ENCODE results near the gene LIPE.

DNA sequence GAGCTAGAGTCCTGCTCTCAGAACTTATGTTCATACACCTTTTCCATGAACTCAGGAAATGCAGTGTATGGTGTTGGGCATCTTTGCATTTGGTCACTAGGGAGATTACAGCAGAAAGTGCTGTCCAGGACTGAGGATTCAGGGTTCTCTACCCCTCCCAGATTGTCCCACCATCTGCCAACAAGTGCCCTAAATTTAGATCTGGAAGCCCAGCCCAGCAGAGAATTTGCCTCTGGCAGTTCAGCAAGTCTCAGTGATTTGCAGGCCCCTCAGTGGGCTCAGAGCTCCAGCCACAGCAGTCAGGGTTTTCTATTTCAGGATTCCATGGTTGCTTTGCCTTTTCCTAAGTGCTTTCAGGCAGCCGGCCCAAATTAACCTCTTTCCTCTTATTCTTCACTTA is 60.5 kb downstream of the LIPE start:
- no peak for TF ChIP-seq EP300 (IDR thresholded peaks at IDR 0.05)
- TF ChIP-seq, protein P1, sequence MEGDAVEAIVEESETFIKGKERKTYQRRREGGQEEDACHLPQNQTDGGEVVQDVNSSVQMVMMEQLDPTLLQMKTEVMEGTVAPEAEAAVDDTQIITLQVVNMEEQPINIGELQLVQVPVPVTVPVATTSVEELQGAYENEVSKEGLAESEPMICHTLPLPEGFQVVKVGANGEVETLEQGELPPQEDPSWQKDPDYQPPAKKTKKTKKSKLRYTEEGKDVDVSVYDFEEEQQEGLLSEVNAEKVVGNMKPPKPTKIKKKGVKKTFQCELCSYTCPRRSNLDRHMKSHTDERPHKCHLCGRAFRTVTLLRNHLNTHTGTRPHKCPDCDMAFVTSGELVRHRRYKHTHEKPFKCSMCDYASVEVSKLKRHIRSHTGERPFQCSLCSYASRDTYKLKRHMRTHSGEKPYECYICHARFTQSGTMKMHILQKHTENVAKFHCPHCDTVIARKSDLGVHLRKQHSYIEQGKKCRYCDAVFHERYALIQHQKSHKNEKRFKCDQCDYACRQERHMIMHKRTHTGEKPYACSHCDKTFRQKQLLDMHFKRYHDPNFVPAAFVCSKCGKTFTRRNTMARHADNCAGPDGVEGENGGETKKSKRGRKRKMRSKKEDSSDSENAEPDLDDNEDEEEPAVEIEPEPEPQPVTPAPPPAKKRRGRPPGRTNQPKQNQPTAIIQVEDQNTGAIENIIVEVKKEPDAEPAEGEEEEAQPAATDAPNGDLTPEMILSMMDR (IDR thresholded peaks at IDR 0.05): no peak
- TF ChIP-seq POLR2A (IDR thresholded peaks at IDR 0.05): no peak
